Right atrium auricular region (tissue), 2 donors: ENCODE results near the gene EREG. TPM values are rescaled to one million over a fixed set of nuclear protein-coding genes. Genes with fewer than 3 reads are reported as not detected.
"Not testable (repeated sequence)": the region's sequence is repeated elsewhere in the genome, so short reads cannot be mapped to it uniquely, and the experiment has no call there.

ENCODE experiments used
- DNase-seq: peaks from one replicate; pipeline ENCODE4 v3.0.0-alpha.2; 2019; ENCODE audit warnings: low spot score
- H3K27ac ChIP-seq, 2 donors: fragments of 200-600 bp; sonication (generic); 1 replicate in 1 of 2; 2 replicates in 1 of 2; pipeline ENCODE4 v1.5.1; 2016 to 2019
- H3K27me3 ChIP-seq, 2 donors: fragments of 200-600 bp; sonication (generic); one replicate each; pipeline versions ENCODE4 v1.5.1 to v1.6.0; 2017 to 2019
- H3K36me3 ChIP-seq: fragments of 200-600 bp; sonication (generic); one replicate; pipeline ENCODE4 v1.5.1; 2016
- H3K4me1 ChIP-seq, 2 donors: fragments of 200-600 bp; sonication (generic); one replicate each; pipeline versions ENCODE4 v1.5.1 to v1.6.0; 2017 to 2019
- H3K4me3 ChIP-seq, 2 donors: fragments of 200-600 bp; sonication (generic); 1 replicate in 1 of 2; 2 replicates in 1 of 2; pipeline ENCODE4 v1.5.1; 2017 to 2019; ENCODE audit warnings: mild to moderate bottlenecking in 1 of 2, moderate library complexity in 1 of 2
- H3K9me3 ChIP-seq, 2 donors: fragments of 200-600 bp; sonication (generic); one replicate each; pipeline ENCODE4 v1.5.1; 2019
- CTCF ChIP-seq, 2 donors: fragments of 200-600 bp; sonication (generic); IDR thresholded peaks; one replicate each; pipeline ENCODE4 v1.5.1; 2019; ENCODE audit warnings: antibody characterized with exemption in 2 of 2
- total RNA-seq, 2 donors: library from RNA; depleted of rRNA; stranded (reverse); fragments of >200 nt; gene quantifications; one replicate each; pipeline ENCODE4 v1.1.0, GENCODE V29; 2016

Gene EREG
- total RNA-seq, 2 donors from 2014 or later = 0.31 to 3.1 TPM

GRCh38 chr4:74397748-74398426 is 32.9 kb downstream of the EREG start:
- DNase-seq = no peak
- H3K36me3 ChIP-seq = no peaks in the 10 kb centered on the region
- no peak overlapping the region for H3K27ac ChIP-seq
- no peaks in the 10 kb centered on the region for H3K9me3 ChIP-seq
- no peak for TF ChIP-seq CTCF (IDR thresholded peaks at IDR 0.05)
- H3K4me1 ChIP-seq = no peaks in the 10 kb centered on the region
- H3K4me3 ChIP-seq = peak overlapping the region; percentile 4 to 13
- no peaks in the 10 kb centered on the region for H3K27me3 ChIP-seq

GRCh38 chr4:74398894-74399589 is 34.1 kb downstream of the EREG start:
- not testable (repeated sequence) for DNase-seq

GRCh38 chr4:74400395-74400794 is 35.5 kb downstream of the EREG start:
- H3K4me3 ChIP-seq = no peak overlapping the region
- H3K27ac ChIP-seq = no peak overlapping the region
- no peaks in the 10 kb centered on the region for H3K9me3 ChIP-seq
- no peak for DNase-seq
- H3K36me3 ChIP-seq = no peaks in the 10 kb centered on the region
- H3K4me1 ChIP-seq = no peaks in the 10 kb centered on the region
- no peak for TF ChIP-seq CTCF (IDR thresholded peaks at IDR 0.05)
- H3K27me3 ChIP-seq = no peaks in the 10 kb centered on the region

More at GRCh38 chr4:74398894-74399589, 34.1 kb downstream of the EREG start:
- H3K36me3 ChIP-seq, H3K4me1 ChIP-seq, H3K9me3 ChIP-seq, H3K27ac ChIP-seq, H3K27me3 ChIP-seq, H3K4me3 ChIP-seq: not testable (repeated sequence)

GRCh38 chr4:74402692-74403456 is 37.9 kb downstream of the EREG start:
- H3K4me3 ChIP-seq = no peak overlapping the region
- H3K36me3 ChIP-seq = no peaks in the 10 kb centered on the region
- DNase-seq = no peak
- H3K27me3 ChIP-seq = no peaks in the 10 kb centered on the region
- no peak for TF ChIP-seq CTCF (IDR thresholded peaks at IDR 0.05)
- H3K4me1 ChIP-seq = no peaks in the 10 kb centered on the region
- H3K9me3 ChIP-seq = no peaks in the 10 kb centered on the region
- no peak overlapping the region for H3K27ac ChIP-seq

GRCh38 chr4:74407891-74408290 is 42.9 kb downstream of the EREG start:
- Histone ChIP-seq H3K36me3 (no peaks in the 10 kb centered on the region), H3K4me1 (no peaks in the 10 kb centered on the region), H3K9me3 (no peaks in the 10 kb centered on the region), H3K27ac (no peak overlapping the region), H3K27me3 (no peaks in the 10 kb centered on the region), H3K4me3 (no peak overlapping the region)
- DNase-seq = no peak
- TF ChIP-seq CTCF (IDR thresholded peaks at IDR 0.05) = no peak

GRCh38 chr4:74408639-74409038 is 43.7 kb downstream of the EREG start:
- DNase-seq = no peak
- H3K27ac ChIP-seq = no peak overlapping the region
- TF ChIP-seq CTCF (IDR thresholded peaks at IDR 0.05) = no peak
- H3K4me1 ChIP-seq = no peaks in the 10 kb centered on the region
- H3K4me3 ChIP-seq = no peak overlapping the region
- H3K27me3 ChIP-seq = no peaks in the 10 kb centered on the region
- no peaks in the 10 kb centered on the region for H3K36me3 ChIP-seq
- no peaks in the 10 kb centered on the region for H3K9me3 ChIP-seq
